A549 (cell line): ENCODE measurements around the gene OTUD4.

ENCODE experiments used
- CTCF ChIP-seq: fragments of >200 bp; sonication (Bioruptor Twin); formaldehyde crosslinking; IDR thresholded peaks from 3 replicates; pipeline ENCODE4 v1.5.1; 2016
- JUN ChIP-seq, 2 experiments: fragments of >200 bp; sonication (Bioruptor Twin); formaldehyde crosslinking; IDR thresholded peaks; 2 replicates in 1 of 2; 3 replicates in 1 of 2; pipeline ENCODE4 v1.6.1; 2016 to 2017
- MAX ChIP-seq: IDR thresholded peaks from 2 replicates; pipeline ENCODE4 v1.6.1; 2012

GRCh38 chr4:145097821-145098674, 82.3 kb downstream of the OTUD4 start, which contains the start of the genes ABCE1 and ANAPC10:
- peak in 1 of 2 experiments; percentile 39; a peak in 2 of 5 replicates for TF ChIP-seq JUN (IDR thresholded peaks at IDR 0.05)
- TF ChIP-seq MAX, result peak; percentile 94
- TF ChIP-seq CTCF, result peak; percentile 28; the same call in 1 of the 3 replicates
